Measurements from ENCODE around the gene KLF13. TPM values are rescaled to one million over a fixed set of nuclear protein-coding genes. Genes with fewer than 3 reads are reported as not detected.

Gene KLF13
- total RNA-seq, 1 donor from 2014 or later: 235 TPM

GRCh38 chr15:31328428-31328968, 1.9 kb downstream of the KLF13 start:
- DNase-seq (ENCODE audit: low spot score in 2 of 2): no peak
- intact Hi-C loops (cut with DNase I): loop anchor here (1.0 to 10.0 kb wide), 3 partner anchors 25 to 424 kb away; partner anchors contain the start of genes FAN1 and MTMR10
- H3K4me1 ChIP-seq: peaks cover 5 to 35% of the 10 kb centered on the region in 2 donors

GRCh38 chr15:31328969-31329639, 2.5 kb downstream of the KLF13 start:
- no peaks in the 10 kb centered on the region for H3K36me3 ChIP-seq
- H3K4me1 ChIP-seq: peaks cover 5 to 38% of the 10 kb centered on the region in 2 donors
- DNase-seq (ENCODE audit: low spot score in 2 of 2): no peak
- H3K9me3 ChIP-seq: no peaks in the 10 kb centered on the region
- no peak for TF ChIP-seq CTCF (IDR thresholded peaks at IDR 0.05)
- intact Hi-C loops (cut with DNase I): loop anchor here (1.0 to 10.0 kb wide), 3 partner anchors 24 to 424 kb away; partner anchors contain the start of genes FAN1 and MTMR10
- peak overlapping the region; percentile 74 to 90 for H3K4me3 ChIP-seq
- H3K27me3 ChIP-seq: no peaks in the 10 kb centered on the region
- H3K27ac ChIP-seq: peak overlapping the region; percentile 90 to 99

More at GRCh38 chr15:31328428-31328968, 1.9 kb downstream of the KLF13 start:
- peak overlapping the region; percentile 74 to 90 for H3K4me3 ChIP-seq
- H3K27ac ChIP-seq: peak overlapping the region; percentile 90 to 99
- no peaks in the 10 kb centered on the region for H3K36me3 ChIP-seq
- H3K27me3 ChIP-seq: no peaks in the 10 kb centered on the region
- H3K9me3 ChIP-seq: no peaks in the 10 kb centered on the region
- TF ChIP-seq CTCF (IDR thresholded peaks at IDR 0.05): no peak

GRCh38 chr15:31329640-31330010, 3.0 kb downstream of the KLF13 start:
- Histone ChIP-seq H3K9me3 (no peaks in the 10 kb centered on the region), H3K4me1 (peaks cover 5 to 39% of the 10 kb centered on the region in 2 donors), H3K27me3 (no peaks in the 10 kb centered on the region), H3K36me3 (no peaks in the 10 kb centered on the region), H3K4me3 (peak overlapping the region; percentile 74 to 90), H3K27ac (peak overlapping the region; percentile 90 to 99)
- DNase-seq (ENCODE audit: low spot score in 2 of 2): no peak
- no peak for TF ChIP-seq CTCF (IDR thresholded peaks at IDR 0.05)
- intact Hi-C loops (cut with DNase I): loop anchor here (1.0 to 10.0 kb wide), 3 partner anchors 36 to 425 kb away; partner anchors contain the start of genes FAN1 and MTMR10

GRCh38 chr15:31330111-31330785, 3.6 kb downstream of the KLF13 start:
- no peak for DNase-seq (ENCODE audit: low spot score in 2 of 2)
- peaks cover 5 to 40% of the 10 kb centered on the region in 2 donors for H3K4me1 ChIP-seq
- no peaks in the 10 kb centered on the region for H3K36me3 ChIP-seq
- intact Hi-C loops (cut with DNase I): loop anchor here (1.0 kb wide), 1 partner anchor 35 kb away; no protein-coding TSS in a partner anchor
- H3K27me3 ChIP-seq: no peaks in the 10 kb centered on the region
- H3K4me3 ChIP-seq: peak overlapping the region in 1 of 2 donors; percentile 74
- H3K9me3 ChIP-seq: no peaks in the 10 kb centered on the region
- TF ChIP-seq CTCF (IDR thresholded peaks at IDR 0.05): no peak
- H3K27ac ChIP-seq: peak overlapping the region; percentile 90 to 99

- Histone ChIP-seq H3K4me1 (peaks cover 9 to 43% of the 10 kb centered on the region in 2 donors), H3K36me3 (no peaks in the 10 kb centered on the region), H3K27me3 (no peaks in the 10 kb centered on the region), H3K9me3 (no peaks in the 10 kb centered on the region), H3K27ac (no peak overlapping the region), H3K4me3 (no peak overlapping the region)
- DNase-seq (ENCODE audit: low spot score in 2 of 2): no peak
- intact Hi-C loops (cut with DNase I): loop anchor here (1.0 kb wide), 1 partner anchor 34 kb away; no protein-coding TSS in a partner anchor
- TF ChIP-seq CTCF (IDR thresholded peaks at IDR 0.05): no peak
Measured at GRCh38 chr15:31330836-31331235, 4.2 kb downstream of the KLF13 start.
